Parathyroid adenoma (tissue), 2 donors: ENCODE measurements around the gene SRGN.

Experiments
- H2AFZ ChIP-seq: fragments of 300-600 bp; sonication (generic); one replicate; pipeline ENCODE4 v1.7.0; 2017; ENCODE audit warnings: antibody characterized with exemption, mild to moderate bottlenecking
- H3K27ac ChIP-seq: fragments of 300-600 bp; sonication (generic); one replicate; pipeline ENCODE4 v1.7.0; 2017
- H3K27me3 ChIP-seq: fragments of 300-600 bp; sonication (generic); one replicate; pipeline ENCODE4 v1.7.0; 2017; ENCODE audit warnings: low read length; ENCODE audit not compliant: control insufficient read depth, insufficient read depth
- H3K36me3 ChIP-seq: fragments of 300-600 bp; sonication (generic); one replicate; pipeline ENCODE4 v1.7.0; 2017; ENCODE audit warnings: low read length; ENCODE audit not compliant: control insufficient read depth, insufficient read depth
- H3K4me1 ChIP-seq: fragments of 300-600 bp; sonication (generic); one replicate; pipeline ENCODE4 v1.7.0; 2017; ENCODE audit warnings: control low read depth
- H3K4me2 ChIP-seq: fragments of 300-600 bp; sonication (generic); one replicate; pipeline ENCODE4 v1.7.0; 2017; ENCODE audit warnings: low read length
- H3K4me3 ChIP-seq: fragments of 300-600 bp; sonication (generic); one replicate; pipeline ENCODE4 v1.7.0; 2017; ENCODE audit warnings: low read depth, low read length
- H3K79me2 ChIP-seq: fragments of 300-600 bp; sonication (generic); one replicate; pipeline ENCODE4 v1.7.0; 2017; ENCODE audit warnings: control low read depth
- H3K9ac ChIP-seq: fragments of 300-600 bp; sonication (generic); one replicate; pipeline ENCODE4 v1.7.0; 2017; ENCODE audit warnings: mild to moderate bottlenecking
- H3K9me3 ChIP-seq: fragments of 300-600 bp; sonication (generic); one replicate; pipeline ENCODE4 v1.7.0; 2017; ENCODE audit warnings: low read length; ENCODE audit not compliant: control insufficient read depth
- CTCF ChIP-seq: fragments of 300-600 bp; sonication (generic); IDR thresholded peaks from one replicate; pipeline ENCODE4 v1.7.0; 2017; ENCODE audit warnings: antibody characterized with exemption, mild to moderate bottlenecking
- donor health status: primary hyperparathyroidism.

SRGN gene

GRCh38 chr10:69123306-69123746, 35.4 kb downstream of the SRGN start:
- no peak for TF ChIP-seq CTCF
- H3K36me3 ChIP-seq = no peaks in the 10 kb centered on the region
- peaks cover 7% of the 10 kb centered on the region for H3K4me1 ChIP-seq
- peak overlapping the region; percentile 93 for H3K4me3 ChIP-seq
- no peaks in the 10 kb centered on the region for H3K27me3 ChIP-seq
- H3K4me2 ChIP-seq = peak overlapping the region; percentile 98
- H3K27ac ChIP-seq = peak overlapping the region; percentile 90
- H3K9me3 ChIP-seq = no peaks in the 10 kb centered on the region
- peak overlapping the region; percentile 79 for H3K9ac ChIP-seq
- H3K79me2 ChIP-seq = peaks cover 18% of the 10 kb centered on the region
- H2AFZ ChIP-seq = peak overlapping the region; percentile 85

- Histone ChIP-seq H3K4me2 (peak within 1 kb of the TSS; percentile 98), H3K27ac (peak within 1 kb of the TSS; percentile 90), H2AFZ (peak within 1 kb of the TSS; percentile 85), H3K27me3 (no peaks in the 10 kb centered on the region), H3K9ac (peak within 1 kb of the TSS; percentile 83), H3K79me2 (peaks cover 22% of the 10 kb centered on the region), H3K4me1 (peaks cover 8% of the 10 kb centered on the region), H3K4me3 (peak within 1 kb of the TSS; percentile 93), H3K36me3 (no peaks in the 10 kb centered on the region), H3K9me3 (no peaks in the 10 kb centered on the region)
- TF ChIP-seq CTCF = peak; percentile 29
Observed at GRCh38 chr10:69123747-69124562, 36.1 kb downstream of the SRGN start, which contains the start of gene VPS26A. VPS26A (plus strand) TSS chr10:69124178; CDS start chr10:69124278, 100 bp downstream.

- Histone ChIP-seq H3K4me2 (peak overlapping the region; percentile 86), H3K9me3 (no peaks in the 10 kb centered on the region)
- no peak for TF ChIP-seq CTCF
Observed at GRCh38 chr10:69124563-69125268, 36.8 kb downstream of the SRGN start.

GRCh38 chr10:69125554-69125953, 37.7 kb downstream of the SRGN start:
- no peaks in the 10 kb centered on the region for H3K9me3 ChIP-seq
- peaks cover 32% of the 10 kb centered on the region for H3K79me2 ChIP-seq
- peak overlapping the region; percentile 86 for H3K4me2 ChIP-seq
- no peak overlapping the region for H3K27ac ChIP-seq
- no peak overlapping the region for H3K9ac ChIP-seq
- no peaks in the 10 kb centered on the region for H3K27me3 ChIP-seq
- peaks cover 11% of the 10 kb centered on the region for H3K4me1 ChIP-seq
- no peak for TF ChIP-seq CTCF
- no peak overlapping the region for H3K4me3 ChIP-seq
- H2AFZ ChIP-seq = no peak overlapping the region
- H3K36me3 ChIP-seq = no peaks in the 10 kb centered on the region

More at GRCh38 chr10:69124563-69125268, 36.8 kb downstream of the SRGN start:
- Histone ChIP-seq H3K79me2 (peaks cover 28% of the 10 kb centered on the region), H3K27me3 (no peaks in the 10 kb centered on the region), H3K36me3 (no peaks in the 10 kb centered on the region), H3K4me1 (peaks cover 11% of the 10 kb centered on the region), H2AFZ (peak overlapping the region; percentile 85), H3K27ac (peak overlapping the region; percentile 90), H3K4me3 (peak overlapping the region; percentile 91), H3K9ac (peak overlapping the region; percentile 83)
